SK-N-MC (cell line): Measurements from ENCODE around the gene SRRM3.

Experiments
- EZH2 ChIP-seq: fragments of 200-600 bp; sonication (generic); IDR thresholded peaks from one replicate; pipeline ENCODE4 v1.6.1; 2017; ENCODE audit warnings: antibody characterized with exemption
- POLR2AphosphoS5 ChIP-seq: IDR thresholded peaks from 2 replicates; pipeline ENCODE4 v1.6.1; 2012; ENCODE audit warnings: mild to moderate bottlenecking, low read depth, low read length, borderline replicate concordance

- TF ChIP-seq EZH2 (no peak), POLR2AphosphoS5 (no peak)
Measured at GRCh38 chr7:76201732-76202665, at the start of gene SRRM3.
